GM23248 (cell line): Measurements from ENCODE around the gene RAB4B.

Experiments used
- EZH2 ChIP-seq: fragments of 200-600 bp; sonication (generic); IDR thresholded peaks from 2 replicates; pipeline ENCODE4 v1.6.1; 2018; ENCODE audit warnings: antibody characterized with exemption, mild to moderate bottlenecking; ENCODE audit not compliant: insufficient read depth, poor library complexity, severe bottlenecking
- EZH2phosphoT487 ChIP-seq: fragments of 200-600 bp; sonication (generic); IDR thresholded peaks from 2 replicates; pipeline ENCODE4 v1.6.1; 2018; ENCODE audit warnings: antibody characterized with exemption, moderate library complexity, mild to moderate bottlenecking, low read depth; ENCODE audit not compliant: insufficient read depth

DNA sequence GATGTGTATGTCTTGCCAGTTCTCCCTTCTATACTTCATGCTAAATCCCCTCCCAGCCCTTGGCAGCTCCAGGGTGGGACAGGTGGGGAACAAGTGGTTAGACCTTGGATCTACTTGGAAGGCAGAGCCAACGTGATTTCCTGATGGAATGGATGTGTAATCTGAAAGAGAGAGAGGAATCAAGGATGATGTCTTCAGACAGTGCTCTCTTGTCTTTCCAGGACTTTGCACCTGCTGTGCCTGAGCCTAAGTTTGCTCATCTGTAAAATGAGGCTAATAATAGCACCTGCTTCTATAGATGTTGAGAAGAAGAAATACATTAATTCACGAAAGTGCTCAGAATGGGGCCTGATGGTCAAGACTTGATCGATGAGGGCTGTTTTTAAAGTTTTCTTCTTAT is 13.9 kb downstream of the RAB4B start:
- TF ChIP-seq EZH2 (no peak), EZH2phosphoT487 (no peak)
